Measurements from ENCODE around the gene ACTN1. TPM values are rescaled to one million over a fixed set of nuclear protein-coding genes. Genes with fewer than 3 reads are reported as not detected.

The ACTN1 gene
- total RNA-seq, 4 donors from 2014 or later, result 48.1 to 90.4 (median 64.8) TPM

DNA sequence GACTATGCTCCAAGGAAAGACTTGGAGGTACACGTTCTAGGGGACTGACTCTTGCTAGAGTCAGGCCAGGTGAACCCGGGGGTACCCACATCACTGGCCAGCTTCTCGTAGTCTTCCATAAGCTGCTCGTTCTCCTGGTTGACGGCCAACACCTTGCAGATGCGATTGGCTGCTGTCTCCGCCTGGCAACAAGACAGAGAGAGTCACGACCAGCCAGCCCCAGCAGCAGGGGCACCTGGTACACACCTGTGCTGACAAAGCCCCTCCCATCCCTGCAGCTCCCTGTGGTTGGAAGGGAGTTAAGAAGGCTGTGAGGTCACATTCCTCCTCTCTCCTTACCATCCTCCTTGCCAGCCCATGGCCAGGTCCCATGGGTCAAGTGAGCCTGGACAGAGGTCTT is 85.5 kb downstream of the ACTN1 start:
- Histone ChIP-seq H3K4me3 (replicated peaks in 1 of 3) (no peak overlapping the region), H3K4me1 (no peaks in the 10 kb centered on the region), H3K9me3 (no peaks in the 10 kb centered on the region), H3K27me3 (no peaks in the 10 kb centered on the region), H3K36me3 (peaks cover 17 to 26% of the 10 kb centered on the region in 2 donors), H3K27ac (no peak overlapping the region)
- intact Hi-C loops (cut with DNase I), result no loop called here
- DNase-seq, result no peak
- 81 to 92% methylated on average over 8 of the region's 8 CpGs for WGBS, 2 donors
- TF ChIP-seq POLR2A (IDR thresholded peaks at IDR 0.05), result no peak
- TF ChIP-seq, protein P1, sequence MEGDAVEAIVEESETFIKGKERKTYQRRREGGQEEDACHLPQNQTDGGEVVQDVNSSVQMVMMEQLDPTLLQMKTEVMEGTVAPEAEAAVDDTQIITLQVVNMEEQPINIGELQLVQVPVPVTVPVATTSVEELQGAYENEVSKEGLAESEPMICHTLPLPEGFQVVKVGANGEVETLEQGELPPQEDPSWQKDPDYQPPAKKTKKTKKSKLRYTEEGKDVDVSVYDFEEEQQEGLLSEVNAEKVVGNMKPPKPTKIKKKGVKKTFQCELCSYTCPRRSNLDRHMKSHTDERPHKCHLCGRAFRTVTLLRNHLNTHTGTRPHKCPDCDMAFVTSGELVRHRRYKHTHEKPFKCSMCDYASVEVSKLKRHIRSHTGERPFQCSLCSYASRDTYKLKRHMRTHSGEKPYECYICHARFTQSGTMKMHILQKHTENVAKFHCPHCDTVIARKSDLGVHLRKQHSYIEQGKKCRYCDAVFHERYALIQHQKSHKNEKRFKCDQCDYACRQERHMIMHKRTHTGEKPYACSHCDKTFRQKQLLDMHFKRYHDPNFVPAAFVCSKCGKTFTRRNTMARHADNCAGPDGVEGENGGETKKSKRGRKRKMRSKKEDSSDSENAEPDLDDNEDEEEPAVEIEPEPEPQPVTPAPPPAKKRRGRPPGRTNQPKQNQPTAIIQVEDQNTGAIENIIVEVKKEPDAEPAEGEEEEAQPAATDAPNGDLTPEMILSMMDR (IDR thresholded peaks at IDR 0.05), result no peak

DNA sequence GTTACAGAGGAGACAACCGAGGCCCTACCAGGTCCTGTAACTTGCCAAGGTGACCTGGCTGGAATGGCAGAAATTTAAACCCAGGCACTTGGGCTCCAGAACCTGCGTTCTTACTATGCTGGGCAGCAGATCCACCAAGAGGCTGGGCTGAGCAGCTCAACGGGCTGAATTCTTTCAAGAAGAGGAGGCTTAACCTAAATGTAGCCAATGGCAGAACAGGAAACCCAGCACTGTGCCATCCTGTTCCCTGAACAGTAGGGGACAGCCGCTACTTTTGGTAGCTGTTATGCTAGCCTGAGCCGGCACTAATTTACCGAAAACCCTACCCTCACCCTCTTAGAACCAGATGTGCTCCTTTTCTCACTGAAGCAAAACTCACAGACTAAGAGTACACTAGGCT is 86.1 kb downstream of the ACTN1 start:
- Histone ChIP-seq H3K36me3 (peaks cover 23 to 32% of the 10 kb centered on the region in 2 donors), H3K9me3 (no peaks in the 10 kb centered on the region), H3K27ac (no peak overlapping the region), H3K27me3 (no peaks in the 10 kb centered on the region), H3K4me3 (replicated peaks in 1 of 3) (no peak overlapping the region), H3K4me1 (no peaks in the 10 kb centered on the region)
- intact Hi-C loops (cut with DNase I), result no loop called here
- WGBS, 2 donors, result 77 to 85% methylated on average over 6 of the region's 6 CpGs
- TF ChIP-seq, protein P1 (IDR thresholded peaks at IDR 0.05), result no peak
- no peak for TF ChIP-seq POLR2A (IDR thresholded peaks at IDR 0.05)
- DNase-seq, result no peak

DNA sequence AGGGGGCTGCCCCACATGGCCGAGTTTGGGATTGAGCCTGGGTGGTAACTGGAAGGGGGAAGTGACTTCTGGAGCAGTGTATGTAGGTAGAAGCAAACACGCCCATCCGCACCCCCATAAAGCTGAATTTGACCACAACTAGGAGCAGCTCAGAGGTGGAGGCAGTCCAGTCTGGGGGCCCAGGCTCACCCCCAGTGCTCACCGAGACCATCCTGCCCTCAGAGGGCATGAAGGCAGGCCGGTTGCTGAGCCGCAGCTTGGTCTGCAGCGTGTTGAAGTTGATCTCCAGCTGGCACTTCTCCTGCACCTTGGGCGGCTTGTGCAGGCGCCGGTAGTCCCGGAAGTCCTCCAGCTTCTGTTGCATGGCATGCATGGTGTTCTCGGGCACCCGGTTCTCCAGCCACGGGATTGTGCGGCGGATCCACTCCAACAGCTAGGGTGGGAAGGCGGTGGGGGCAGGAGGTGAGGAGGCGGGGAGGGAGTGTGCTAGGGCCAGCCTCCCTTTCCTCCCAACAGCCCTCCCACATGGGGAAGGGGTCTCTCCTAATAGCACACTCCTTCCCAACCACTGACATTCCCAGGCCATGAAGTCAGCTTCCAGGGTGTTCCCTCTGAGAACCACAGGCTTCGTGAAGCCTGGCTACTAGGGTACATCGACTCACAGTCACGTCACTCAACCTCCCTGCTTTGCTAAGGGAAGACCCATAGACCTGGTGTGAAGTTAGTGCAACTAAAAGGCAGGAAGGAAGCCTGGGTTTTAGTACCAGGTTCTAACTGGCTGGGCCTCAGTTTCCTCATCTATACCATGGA is 87.0 kb downstream of the ACTN1 start:
- Histone ChIP-seq H3K27me3 (no peaks in the 10 kb centered on the region), H3K9me3 (no peaks in the 10 kb centered on the region), H3K4me1 (no peaks in the 10 kb centered on the region), H3K36me3 (peaks cover 25 to 31% of the 10 kb centered on the region in 2 donors), H3K4me3 (replicated peaks in 1 of 3) (no peak overlapping the region), H3K27ac (no peak overlapping the region)
- 94 to 95% methylated on average over 17 to 21 of the region's 21 CpGs for WGBS, 2 donors
- no peak for TF ChIP-seq POLR2A (IDR thresholded peaks at IDR 0.05)
- TF ChIP-seq, protein P1 (IDR thresholded peaks at IDR 0.05), result no peak
- DNase-seq, result no peak
- intact Hi-C loops (cut with DNase I), result no loop called here

DNA sequence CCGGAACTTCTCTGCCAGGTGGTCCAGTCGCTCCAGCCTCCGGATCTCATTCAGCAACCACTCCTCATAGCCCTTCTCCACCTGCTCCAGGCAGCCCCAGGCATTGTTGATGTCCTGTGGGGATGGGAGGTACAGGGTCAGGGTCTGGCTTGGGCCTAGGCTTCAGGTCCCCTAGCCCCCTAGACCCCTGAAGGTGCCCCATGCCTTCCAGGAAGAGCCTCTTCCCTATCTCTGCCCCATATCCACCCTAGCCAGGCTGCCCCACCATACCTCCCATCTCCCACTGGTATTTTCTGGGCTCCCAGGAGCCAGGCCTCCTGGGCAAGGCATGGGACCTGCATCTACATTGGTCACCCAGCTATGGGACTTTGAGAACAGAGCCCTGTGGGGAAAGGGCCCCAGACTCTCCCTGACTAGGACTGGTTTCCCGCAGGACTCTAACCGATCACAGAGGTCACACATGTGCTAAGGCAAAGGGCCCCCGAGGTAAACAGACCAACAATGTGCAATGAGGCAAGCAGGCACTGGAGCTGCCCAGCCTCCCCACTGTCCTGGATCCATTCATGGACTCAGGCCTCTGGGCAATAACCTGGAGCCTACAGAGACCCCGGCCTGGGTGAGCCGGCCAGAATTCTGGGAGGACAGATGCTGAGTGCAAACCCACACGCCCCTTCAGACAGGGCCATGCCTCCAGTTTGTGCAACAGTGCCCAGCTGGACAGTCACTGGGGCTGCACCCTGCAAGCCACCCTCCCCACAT is 88.8 kb downstream of the ACTN1 start:
- intact Hi-C loops (cut with DNase I), result no loop called here
- Histone ChIP-seq H3K4me1 (no peaks in the 10 kb centered on the region), H3K27ac (no peak overlapping the region), H3K36me3 (peaks cover 25 to 31% of the 10 kb centered on the region in 2 donors), H3K27me3 (no peaks in the 10 kb centered on the region), H3K4me3 (replicated peaks in 1 of 3) (no peak overlapping the region), H3K9me3 (no peaks in the 10 kb centered on the region)
- 91 to 95% methylated on average over 6 to 7 of the region's 9 CpGs for WGBS, 2 donors
- no peak for DNase-seq
- no peak for TF ChIP-seq POLR2A (IDR thresholded peaks at IDR 0.05)
- TF ChIP-seq, protein P1 (IDR thresholded peaks at IDR 0.05), result no peak

DNA sequence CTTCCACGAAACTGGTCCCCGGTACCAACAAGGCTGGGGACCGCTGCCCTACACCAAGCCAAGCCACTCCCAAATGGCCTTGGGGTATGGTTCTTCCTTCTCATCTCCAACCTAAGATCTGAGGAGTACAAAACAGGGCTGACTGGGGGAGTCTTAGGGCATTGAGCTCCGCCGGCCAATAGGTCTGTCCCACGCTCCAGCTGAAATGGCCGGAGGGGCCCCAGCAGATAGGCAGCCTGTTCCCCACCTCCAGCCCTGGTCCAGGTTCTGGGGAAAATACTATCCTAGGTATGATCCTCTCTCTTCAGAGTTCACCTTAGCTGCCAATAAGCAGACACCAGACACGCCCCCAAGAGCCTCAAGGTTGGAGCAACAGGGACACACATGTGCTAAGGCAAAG is 90.2 kb downstream of the ACTN1 start:
- Histone ChIP-seq H3K27ac (no peak overlapping the region), H3K9me3 (no peaks in the 10 kb centered on the region), H3K36me3 (peaks cover 21 to 31% of the 10 kb centered on the region in 2 donors), H3K4me1 (no peaks in the 10 kb centered on the region), H3K4me3 (replicated peaks in 1 of 3) (no peak overlapping the region), H3K27me3 (no peaks in the 10 kb centered on the region)
- DNase-seq, result no peak
- 94 to 95% methylated on average over 8 of the region's 8 CpGs for WGBS, 2 donors
- TF ChIP-seq, protein P1 (IDR thresholded peaks at IDR 0.05), result no peak
- no peak for TF ChIP-seq POLR2A (IDR thresholded peaks at IDR 0.05)
- intact Hi-C loops (cut with DNase I), result no loop called here
